ENCODE measurements around the gene KCNK4. TPM values are rescaled to one million over a fixed set of nuclear protein-coding genes. Genes with fewer than 3 reads are reported as not detected.
A peak's percentile ranks its signal among the peaks of the same experiment; 100 is the strongest.

The KCNK4 gene
- total RNA-seq, 1 donor from 2014 or later = 0.44 TPM

- H3K9me3 Mint-ChIP-seq = no peaks in the 10 kb centered on the region
- peaks cover 8% of the 10 kb centered on the region for H3K36me3 Mint-ChIP-seq (ENCODE audit: low read depth)
- TF ChIP-seq CTCF (IDR thresholded peaks at IDR 0.05) = no peak
- no peaks in the 10 kb centered on the region for H3K27me3 Mint-ChIP-seq
- peaks cover 19% of the 10 kb centered on the region for H3K4me1 Mint-ChIP-seq
- intact Hi-C loops (cut with micrococcal nuclease) = no loop called here
- no peak for DNase-seq
- no peak for ATAC-seq (ENCODE audit: low read depth)
- CTCF ChIA-PET = no interaction called here
- POLR2A ChIA-PET = interaction anchor here (1.0 to 1.2 kb wide), 2 partner anchors 19 to 60 kb away, joined by 3 read pairs; partner anchors contain the start of gene BAD
- H3K4me3 Mint-ChIP-seq = no peak overlapping the region
- H3K27ac Mint-ChIP-seq = no peak overlapping the region
Measured at GRCh38 chr11:64265176-64266160, 25.6 kb upstream of the KCNK4 start.

GRCh38 chr11:64266339-64266738 lies 24.8 kb upstream of the KCNK4 start:
- no peak for ATAC-seq (ENCODE audit: low read depth)
- H3K27me3 Mint-ChIP-seq = no peaks in the 10 kb centered on the region
- no peak overlapping the region for H3K4me3 Mint-ChIP-seq
- H3K27ac Mint-ChIP-seq = no peak overlapping the region
- no peak for DNase-seq
- H3K4me1 Mint-ChIP-seq = peaks cover 19% of the 10 kb centered on the region
- no peak for TF ChIP-seq CTCF (IDR thresholded peaks at IDR 0.05)
- POLR2A ChIA-PET = no interaction called here
- CTCF ChIA-PET = no interaction called here
- intact Hi-C loops (cut with micrococcal nuclease) = no loop called here
- H3K36me3 Mint-ChIP-seq (ENCODE audit: low read depth) = peaks cover 9% of the 10 kb centered on the region
- H3K9me3 Mint-ChIP-seq = no peaks in the 10 kb centered on the region

- H3K27me3 Mint-ChIP-seq = no peaks in the 10 kb centered on the region
- H3K36me3 Mint-ChIP-seq (ENCODE audit: low read depth) = peaks cover 12% of the 10 kb centered on the region
- H3K4me3 Mint-ChIP-seq = no peak overlapping the region
- no peak overlapping the region for H3K27ac Mint-ChIP-seq
- ATAC-seq (ENCODE audit: low read depth) (no peak), DNase-seq (no peak)
- POLR2A ChIA-PET = interaction anchor here (4.7 to 6.0 kb wide), 2 partner anchors 22 to 61 kb away, joined by 81 read pairs; partner anchors contain the start of genes FERMT3 and PPP1R14B
- no peaks in the 10 kb centered on the region for H3K9me3 Mint-ChIP-seq
- no peak for TF ChIP-seq CTCF (IDR thresholded peaks at IDR 0.05)
- CTCF ChIA-PET = interaction anchor here (1.1 to 5.7 kb wide), 2 partner anchors 15 to 35 kb away, joined by 3 to 55 read pairs; partner anchors contain the start of gene CATSPERZ
- intact Hi-C loops (cut with micrococcal nuclease) = no loop called here
- H3K4me1 Mint-ChIP-seq = peaks cover 23% of the 10 kb centered on the region
Measured at GRCh38 chr11:64267207-64267945, 23.7 kb upstream of the KCNK4 start.

GRCh38 chr11:64268025-64268892 lies 22.8 kb upstream of the KCNK4 start:
- ATAC-seq (ENCODE audit: low read depth) (no peak), DNase-seq (no peak)
- peaks cover 23% of the 10 kb centered on the region for H3K4me1 Mint-ChIP-seq
- H3K36me3 Mint-ChIP-seq (ENCODE audit: low read depth) = peaks cover 11% of the 10 kb centered on the region
- ChIA-PET CTCF (interaction anchor here (0.7 to 5.7 kb wide), 7 partner anchors 16 to 64 kb away, joined by 3 to 55 read pairs (median 6); partner anchors contain the start of genes CATSPERZ, PLCB3, PRDX5 and TRMT112), POLR2A (interaction anchor here (0.8 to 6.0 kb wide), 13 partner anchors 14 to 1427 kb away, joined by 3 to 119 read pairs (median 22); partner anchors contain the start of genes BAD, DNAJC4, ESRRA and FERMT3)
- intact Hi-C loops (cut with micrococcal nuclease) = no loop called here
- H3K9me3 Mint-ChIP-seq = no peaks in the 10 kb centered on the region
- peak overlapping the region; percentile 95 for H3K27ac Mint-ChIP-seq
- TF ChIP-seq CTCF (IDR thresholded peaks at IDR 0.05) = no peak
- peak overlapping the region; percentile 97 for H3K4me3 Mint-ChIP-seq
- no peaks in the 10 kb centered on the region for H3K27me3 Mint-ChIP-seq
